ENCODE data around the gene SLC37A3.

GRCh38 chr7:140348161-140348849 is 50.0 kb downstream of the SLC37A3 start:
- TF ChIP-seq POLR2AphosphoS5 (IDR thresholded peaks at IDR 0.05) (no peak), POLR2A (IDR thresholded peaks at IDR 0.05) (no peak)
- TF ChIP-seq, protein P1, sequence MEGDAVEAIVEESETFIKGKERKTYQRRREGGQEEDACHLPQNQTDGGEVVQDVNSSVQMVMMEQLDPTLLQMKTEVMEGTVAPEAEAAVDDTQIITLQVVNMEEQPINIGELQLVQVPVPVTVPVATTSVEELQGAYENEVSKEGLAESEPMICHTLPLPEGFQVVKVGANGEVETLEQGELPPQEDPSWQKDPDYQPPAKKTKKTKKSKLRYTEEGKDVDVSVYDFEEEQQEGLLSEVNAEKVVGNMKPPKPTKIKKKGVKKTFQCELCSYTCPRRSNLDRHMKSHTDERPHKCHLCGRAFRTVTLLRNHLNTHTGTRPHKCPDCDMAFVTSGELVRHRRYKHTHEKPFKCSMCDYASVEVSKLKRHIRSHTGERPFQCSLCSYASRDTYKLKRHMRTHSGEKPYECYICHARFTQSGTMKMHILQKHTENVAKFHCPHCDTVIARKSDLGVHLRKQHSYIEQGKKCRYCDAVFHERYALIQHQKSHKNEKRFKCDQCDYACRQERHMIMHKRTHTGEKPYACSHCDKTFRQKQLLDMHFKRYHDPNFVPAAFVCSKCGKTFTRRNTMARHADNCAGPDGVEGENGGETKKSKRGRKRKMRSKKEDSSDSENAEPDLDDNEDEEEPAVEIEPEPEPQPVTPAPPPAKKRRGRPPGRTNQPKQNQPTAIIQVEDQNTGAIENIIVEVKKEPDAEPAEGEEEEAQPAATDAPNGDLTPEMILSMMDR (IDR thresholded peaks at IDR 0.05) = no peak

All from upper lobe of left lung (tissue), 4 donors.